ENCODE results near the gene TSPAN19. TPM values are rescaled to one million over a fixed set of nuclear protein-coding genes. Genes with fewer than 3 reads are reported as not detected.
"Not testable (repeated sequence)": the region's sequence is repeated elsewhere in the genome, so short reads cannot be mapped to it uniquely, and the experiment has no call there.

Gene TSPAN19
- total RNA-seq, 6 experiments from 2014 or later: not detected

- Mint-ChIP-seq H3K9me3 (peaks cover 13% of the 10 kb centered on the region), H3K4me3 (no peak overlapping the region), H3K27ac (no peak overlapping the region), H3K36me3 (ENCODE audit: low read depth) (no peaks in the 10 kb centered on the region), H3K27me3 (ENCODE audit: insufficient read depth) (peaks cover 1% of the 10 kb centered on the region), H3K4me1 (ENCODE audit: low read depth) (no peaks in the 10 kb centered on the region)
- TF ChIP-seq, protein P1, sequence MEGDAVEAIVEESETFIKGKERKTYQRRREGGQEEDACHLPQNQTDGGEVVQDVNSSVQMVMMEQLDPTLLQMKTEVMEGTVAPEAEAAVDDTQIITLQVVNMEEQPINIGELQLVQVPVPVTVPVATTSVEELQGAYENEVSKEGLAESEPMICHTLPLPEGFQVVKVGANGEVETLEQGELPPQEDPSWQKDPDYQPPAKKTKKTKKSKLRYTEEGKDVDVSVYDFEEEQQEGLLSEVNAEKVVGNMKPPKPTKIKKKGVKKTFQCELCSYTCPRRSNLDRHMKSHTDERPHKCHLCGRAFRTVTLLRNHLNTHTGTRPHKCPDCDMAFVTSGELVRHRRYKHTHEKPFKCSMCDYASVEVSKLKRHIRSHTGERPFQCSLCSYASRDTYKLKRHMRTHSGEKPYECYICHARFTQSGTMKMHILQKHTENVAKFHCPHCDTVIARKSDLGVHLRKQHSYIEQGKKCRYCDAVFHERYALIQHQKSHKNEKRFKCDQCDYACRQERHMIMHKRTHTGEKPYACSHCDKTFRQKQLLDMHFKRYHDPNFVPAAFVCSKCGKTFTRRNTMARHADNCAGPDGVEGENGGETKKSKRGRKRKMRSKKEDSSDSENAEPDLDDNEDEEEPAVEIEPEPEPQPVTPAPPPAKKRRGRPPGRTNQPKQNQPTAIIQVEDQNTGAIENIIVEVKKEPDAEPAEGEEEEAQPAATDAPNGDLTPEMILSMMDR (IDR thresholded peaks at IDR 0.05): no peak
- DNase-seq: no peak
Measured at GRCh38 chr12:85007836-85008235, 28.2 kb downstream of the TSPAN19 start.

GRCh38 chr12:85006206-85006605 lies 29.9 kb downstream of the TSPAN19 start:
- Mint-ChIP-seq H3K4me3 (no peak overlapping the region), H3K4me1 (ENCODE audit: low read depth) (no peaks in the 10 kb centered on the region), H3K27me3 (ENCODE audit: insufficient read depth) (peaks cover 1% of the 10 kb centered on the region), H3K9me3 (peaks cover 13% of the 10 kb centered on the region), H3K27ac (no peak overlapping the region), H3K36me3 (ENCODE audit: low read depth) (no peaks in the 10 kb centered on the region)
- no peak for DNase-seq
- TF ChIP-seq, protein P1 (IDR thresholded peaks at IDR 0.05): no peak

- TF ChIP-seq, protein P1 (IDR thresholded peaks at IDR 0.05): no peak
- H3K27ac Mint-ChIP-seq: no peak overlapping the region
- H3K27me3 Mint-ChIP-seq (ENCODE audit: insufficient read depth): peaks cover 1% of the 10 kb centered on the region
- no peak overlapping the region for H3K4me3 Mint-ChIP-seq
- H3K9me3 Mint-ChIP-seq: peaks cover 13% of the 10 kb centered on the region
- no peaks in the 10 kb centered on the region for H3K36me3 Mint-ChIP-seq (ENCODE audit: low read depth)
- DNase-seq: no peak
- no peaks in the 10 kb centered on the region for H3K4me1 Mint-ChIP-seq (ENCODE audit: low read depth)
Measured at GRCh38 chr12:85005615-85006014, 30.5 kb downstream of the TSPAN19 start.

DNA sequence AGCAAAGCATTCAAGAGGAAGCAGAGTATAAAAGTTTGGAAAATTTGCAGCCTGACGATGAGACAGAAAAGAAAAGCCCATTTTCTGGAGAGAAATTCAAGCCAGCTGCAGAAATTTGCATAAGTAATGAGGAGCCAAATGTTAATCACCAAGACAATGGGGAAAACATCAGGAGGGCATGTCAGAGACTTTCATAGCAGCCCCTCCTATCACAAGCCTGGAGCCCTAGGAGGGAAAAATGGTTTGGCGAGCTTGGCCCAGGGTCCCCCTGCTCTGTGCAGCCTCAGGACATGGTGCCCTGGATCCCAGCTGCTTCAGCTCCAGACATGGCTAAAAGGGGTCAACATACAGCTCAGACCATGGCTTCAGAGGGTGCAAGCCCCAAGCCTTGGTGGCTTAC lies 31.0 kb downstream of the TSPAN19 start:
- H3K27me3 Mint-ChIP-seq (ENCODE audit: insufficient read depth); H3K27ac Mint-ChIP-seq; H3K36me3 Mint-ChIP-seq (ENCODE audit: low read depth); H3K4me3 Mint-ChIP-seq; DNase-seq; H3K4me1 Mint-ChIP-seq (ENCODE audit: low read depth): not testable (repeated sequence)
- H3K9me3 Mint-ChIP-seq: peaks cover 13% of the 10 kb centered on the region

- H3K9me3 Mint-ChIP-seq: peaks cover 13% of the 10 kb centered on the region
- DNase-seq: no peak
- H3K27me3 Mint-ChIP-seq (ENCODE audit: insufficient read depth): peaks cover 1% of the 10 kb centered on the region
- no peak overlapping the region for H3K4me3 Mint-ChIP-seq
- H3K36me3 Mint-ChIP-seq (ENCODE audit: low read depth): no peaks in the 10 kb centered on the region
- TF ChIP-seq, protein P1 (IDR thresholded peaks at IDR 0.05): no peak
- H3K4me1 Mint-ChIP-seq (ENCODE audit: low read depth): no peaks in the 10 kb centered on the region
- H3K27ac Mint-ChIP-seq: no peak overlapping the region
Measured at GRCh38 chr12:85004204-85004603, 31.9 kb downstream of the TSPAN19 start.

GRCh38 chr12:85002778-85003296 lies 33.2 kb downstream of the TSPAN19 start:
- no peak for DNase-seq
- no peak overlapping the region for H3K4me3 Mint-ChIP-seq
- no peaks in the 10 kb centered on the region for H3K4me1 Mint-ChIP-seq (ENCODE audit: low read depth)
- no peaks in the 10 kb centered on the region for H3K36me3 Mint-ChIP-seq (ENCODE audit: low read depth)
- peaks cover 13% of the 10 kb centered on the region for H3K9me3 Mint-ChIP-seq
- TF ChIP-seq, protein P1 (IDR thresholded peaks at IDR 0.05): no peak
- peaks cover 1% of the 10 kb centered on the region for H3K27me3 Mint-ChIP-seq (ENCODE audit: insufficient read depth)
- no peak overlapping the region for H3K27ac Mint-ChIP-seq

Measured in HFFc6 (cell line).